ENCODE measurements around the gene DLGAP4. TPM values are rescaled to one million over a fixed set of nuclear protein-coding genes. Genes with fewer than 3 reads are reported as not detected.

Gene DLGAP4
- total and polyA plus RNA-seq, 2 of the 8 experiments (the other 6 are each of a cell fraction or from before 2014, with no cell fraction given) = 41.2 to 57.2 TPM

DNA sequence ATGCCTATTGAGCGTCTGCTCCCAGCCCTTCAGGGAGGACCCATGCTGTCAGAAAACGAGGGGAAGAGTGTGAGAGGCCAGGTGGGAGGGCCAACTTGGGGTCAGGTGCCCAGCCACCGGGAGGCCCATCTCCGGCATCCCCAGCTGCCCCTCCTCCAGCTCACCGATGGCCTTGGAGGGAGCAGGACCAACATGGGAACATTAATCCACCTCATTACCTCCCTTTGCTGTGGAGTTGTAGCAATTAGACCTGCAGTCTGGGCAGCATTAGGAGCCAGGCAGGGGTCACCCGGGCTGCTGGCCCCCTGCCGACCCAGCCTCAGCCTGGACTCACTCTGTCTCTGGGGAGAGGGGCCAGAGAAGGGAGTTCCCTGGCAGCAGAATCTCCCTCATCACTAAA lies 25.1 kb downstream of the DLGAP4 start:
- WGBS, 2 experiments (ENCODE audit: extremely low coverage in 1 of 2, insufficient coverage in 1 of 2, insufficient read length in 1 of 2, insufficient replicate concordance in 2 of 2, low coverage in 1 of 2, low lambda C conversion rate in 2 of 2, missing lambda C conversion rate in 1 of 2) = 71% methylated on average over 6 of the region's 7 CpGs; no CpG with 5 or more reads in 1 of the 2 experiments
- no peak overlapping the region for H3K14ac ChIP-seq (ENCODE audit: insufficient read length)
- no peak for TF ChIP-seq RFX5 (IDR thresholded peaks at IDR 0.05; ENCODE audit: borderline replicate concordance, low read depth, low read length)

More for the DNA sequence above, 25.1 kb downstream of the DLGAP4 start:
- CTCF ChIA-PET (ENCODE audit: partially characterized antibody) = interaction anchor here (0.7 kb wide), 1 partner anchor 46 kb away, joined by 3 read pairs; no protein-coding TSS in a partner anchor
- H2AFZ ChIP-seq (ENCODE audit: low read length) = no peak overlapping the region
- no peak overlapping the region for H2BK20ac ChIP-seq (ENCODE audit: low read length)
- H3K79me1 ChIP-seq (ENCODE audit: low read depth, low read length) = no peaks in the 10 kb centered on the region
- no peak overlapping the region for H3K27ac ChIP-seq (ENCODE audit: low read depth, low read length)
- H3K79me2 ChIP-seq (ENCODE audit: control insufficient read depth in 1 of 2, insufficient read depth in 2 of 2, low read length in 2 of 2) = no peaks in the 10 kb centered on the region
- POLR2A ChIA-PET (ENCODE audit: partially characterized antibody) = interaction anchor here (1.3 kb wide), 1 partner anchor 10 kb away, joined by 3 read pairs; no protein-coding TSS in a partner anchor
- no peak overlapping the region for H3K4me2 ChIP-seq (ENCODE audit: insufficient read depth in 1 of 2, low read depth in 2 of 2, low read length in 2 of 2)
- no peak overlapping the region for H3K9ac ChIP-seq (replicated peaks in 1 of 4; ENCODE audit: extremely low read depth in 1 of 4, low read depth in 3 of 4, low read length in 3 of 4)
- H3K4ac ChIP-seq (replicated peaks; ENCODE audit: insufficient read length, low read depth, low read length) = no peak overlapping the region
- H4K5ac ChIP-seq (ENCODE audit: insufficient read length, low read depth, low read length) = no peak overlapping the region
- H2BK5ac ChIP-seq (ENCODE audit: low read depth, low read length) = no peak overlapping the region
- H2AK5ac ChIP-seq (ENCODE audit: low read depth, low read length) = no peak overlapping the region
- no peak overlapping the region for H3K18ac ChIP-seq (ENCODE audit: extremely low read depth, low read length)
- H4K20me1 ChIP-seq (replicated peaks in 1 of 2; ENCODE audit: control insufficient read depth in 1 of 2, insufficient read depth in 2 of 2, low read length in 2 of 2) = peaks cover 17 to 22% of the 10 kb centered on the region in 2 experiments
- peaks cover 2 to 33% (median 30%) of the 10 kb centered on the region in 4 experiments; a peak in 6 of 7 replicates for H3K27me3 ChIP-seq (replicated peaks in 1 of 4; ENCODE audit: control insufficient read depth in 3 of 4, extremely low read depth in 1 of 4, insufficient read depth in 3 of 4, low read length in 3 of 4)
- H3K9me3 ChIP-seq (ENCODE audit: insufficient read depth in 2 of 2, low read depth in 1 of 2, low read length in 1 of 2) = no peaks in the 10 kb centered on the region
- H3K56ac ChIP-seq (replicated peaks; ENCODE audit: insufficient read length, low read depth, low read length) = no peak overlapping the region
- DNase-seq (ENCODE audit: low read depth in 1 of 2, low spot score in 2 of 2) (no peak), FAIRE-seq (no peak)
- H3K4me1 ChIP-seq (replicated peaks in 1 of 4; ENCODE audit: control insufficient read depth in 3 of 4, insufficient read depth in 4 of 4, low read length in 3 of 4) = peaks cover 6 to 20% (median 11%) of the 10 kb centered on the region in 4 experiments
- no peak overlapping the region for H2BK15ac ChIP-seq (ENCODE audit: low read length)
- H3K4me3 ChIP-seq (ENCODE audit: extremely low read depth in 1 of 4, insufficient read depth in 2 of 4, low read depth in 3 of 4, low read length in 4 of 4) = no peak overlapping the region
- H3K23me2 ChIP-seq (ENCODE audit: low read depth, low read length) = no peaks in the 10 kb centered on the region; the same call in 1 of the 2 replicates
- no peak overlapping the region for H2BK120ac ChIP-seq (replicated peaks; ENCODE audit: low read depth, low read length)
- no peaks in the 10 kb centered on the region for H3K36me3 ChIP-seq (ENCODE audit: control insufficient read depth in 2 of 4, insufficient read depth in 4 of 4, low read length in 3 of 4)
- no peak overlapping the region for H2BK12ac ChIP-seq (ENCODE audit: low read depth, low read length)
- no peak overlapping the region for H3K23ac ChIP-seq (ENCODE audit: insufficient read length)
- H4K91ac ChIP-seq (replicated peaks; ENCODE audit: insufficient read length, low read length) = no peak overlapping the region
- no peak overlapping the region for H4K8ac ChIP-seq (ENCODE audit: extremely low read depth, insufficient read depth, low read length)

Measured in H1 (cell line).